GM18526 (cell line): ENCODE results near the gene GRP.

Experiments
- POLR2A ChIP-seq: IDR thresholded peaks from 3 replicates; pipeline ENCODE4 v1.6.1; 2011; ENCODE audit not compliant: insufficient read length; ENCODE audit errors: extremely low read depth

Gene GRP

DNA sequence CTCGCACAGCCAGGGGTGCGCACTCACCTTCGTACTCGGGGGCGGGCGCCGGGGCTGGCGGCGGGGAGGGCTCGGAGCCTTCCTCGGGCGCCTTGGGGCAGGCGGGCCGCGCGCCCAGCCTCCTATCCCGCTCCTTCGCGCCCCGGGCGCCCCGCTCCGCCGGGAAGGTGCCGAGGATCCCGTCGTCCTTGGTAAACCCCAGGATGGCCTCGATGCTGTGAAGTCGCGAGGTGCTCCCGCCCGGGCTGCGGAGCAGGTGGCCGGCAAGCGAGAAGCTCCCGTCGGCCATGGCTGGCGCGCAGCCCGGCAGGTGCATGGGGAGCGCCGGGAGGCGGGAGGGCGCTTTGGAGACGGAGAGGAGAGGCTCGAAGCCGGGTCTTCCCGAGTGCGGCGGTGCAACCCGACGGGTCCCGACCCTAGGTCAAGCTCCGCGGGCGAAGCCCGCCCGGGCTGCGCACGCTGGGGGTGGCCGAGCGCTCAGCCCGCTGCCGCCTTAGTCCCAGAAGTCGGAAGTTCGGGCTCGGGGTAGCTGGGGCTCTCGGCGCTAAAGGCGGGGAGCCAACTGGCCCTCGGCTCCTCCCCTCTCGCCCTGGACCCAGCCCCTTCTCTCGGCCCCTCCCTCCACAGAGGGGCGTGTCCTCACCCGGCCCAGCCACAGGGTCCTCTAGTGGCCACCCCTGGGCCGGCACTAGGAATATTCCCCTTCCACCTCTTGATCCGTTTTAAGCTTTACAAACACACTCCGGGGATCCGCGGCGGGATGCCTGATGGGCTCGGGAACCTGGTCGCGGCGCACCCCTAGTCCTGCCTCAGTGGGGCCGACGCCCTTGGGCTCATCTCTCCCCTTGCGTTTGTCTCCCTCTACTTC is 53.2 kb downstream of the GRP start, which contains the start of gene RAX:
RAX (minus strand) TSS at position 564 of the 868 bp plus-strand sequence; CDS start at position 316, 248 bp downstream.
- TF ChIP-seq POLR2A: no peak

- no peak for TF ChIP-seq POLR2A
These were observed 54.0 kb downstream of the GRP start for GRCh38 chr18:59273759-59274532.

DNA sequence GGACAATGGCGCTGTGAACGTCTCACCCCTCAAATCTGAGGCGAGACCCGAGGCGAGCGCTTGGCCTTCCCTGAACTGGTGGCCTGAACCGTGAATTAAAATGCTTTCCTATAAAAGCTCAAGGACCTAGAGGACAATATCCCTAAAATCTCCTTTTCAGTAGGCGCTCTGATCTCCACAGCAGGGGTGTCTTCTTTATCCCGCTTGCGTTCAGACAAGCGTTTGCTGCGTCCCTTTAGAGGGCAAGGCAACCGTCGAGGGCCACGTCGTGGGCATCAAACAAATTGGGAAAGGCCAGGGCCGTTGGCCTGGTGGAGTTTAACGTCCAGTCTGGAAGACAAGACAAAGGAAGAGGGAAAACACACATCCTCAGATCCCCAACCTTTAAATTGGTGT is 54.6 kb downstream of the GRP start:
- no peak for TF ChIP-seq POLR2A

DNA sequence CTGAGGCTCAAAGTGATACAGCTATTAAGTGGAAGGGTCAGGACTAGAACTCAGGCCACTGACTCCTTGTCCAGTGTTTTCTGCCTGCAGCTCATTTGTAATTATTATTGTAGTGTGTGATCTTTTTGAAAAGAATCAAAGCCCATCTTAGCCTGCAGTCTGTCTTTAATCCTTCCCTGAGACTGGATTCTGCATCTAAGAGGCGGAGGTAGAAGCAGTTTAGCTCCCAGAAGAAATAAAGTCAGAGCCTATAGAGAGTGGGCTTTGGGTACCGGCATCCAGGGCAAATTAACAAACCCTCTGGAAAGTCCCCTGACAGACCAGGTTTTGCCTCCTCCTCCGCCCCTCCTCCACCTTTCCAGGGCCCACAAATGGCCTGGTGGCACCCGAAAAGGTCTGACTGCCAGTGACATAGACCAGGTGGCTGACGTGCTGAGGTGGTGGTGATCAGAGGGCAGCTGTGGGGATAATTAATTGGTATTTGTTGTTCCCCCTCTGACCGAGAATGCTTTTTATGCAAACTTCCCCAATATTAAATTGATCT is 55.5 kb downstream of the GRP start:
- no peak for TF ChIP-seq POLR2A

DNA sequence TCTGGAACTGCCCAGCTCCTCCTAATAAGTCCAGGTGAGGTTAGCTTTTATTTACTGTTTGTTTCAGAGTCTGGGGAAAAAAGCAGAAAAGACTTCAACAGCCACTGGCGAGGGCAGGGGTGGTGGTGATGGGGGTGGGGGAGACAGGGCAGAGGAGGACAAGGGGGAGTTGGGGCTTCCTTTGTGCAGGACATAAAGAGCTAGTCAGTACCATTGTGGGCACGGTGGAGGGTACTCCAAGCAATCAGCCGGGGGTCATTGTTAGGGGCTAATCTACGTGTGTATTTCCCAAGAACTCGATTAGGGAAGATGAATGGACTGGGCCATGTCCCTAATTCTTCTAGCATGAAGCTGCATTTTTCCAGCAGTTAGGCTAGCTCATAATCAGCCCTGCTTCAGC is 56.1 kb downstream of the GRP start:
- TF ChIP-seq POLR2A: no peak

GRCh38 chr18:59278793-59279192 is 58.8 kb downstream of the GRP start:
- no peak for TF ChIP-seq POLR2A

DNA sequence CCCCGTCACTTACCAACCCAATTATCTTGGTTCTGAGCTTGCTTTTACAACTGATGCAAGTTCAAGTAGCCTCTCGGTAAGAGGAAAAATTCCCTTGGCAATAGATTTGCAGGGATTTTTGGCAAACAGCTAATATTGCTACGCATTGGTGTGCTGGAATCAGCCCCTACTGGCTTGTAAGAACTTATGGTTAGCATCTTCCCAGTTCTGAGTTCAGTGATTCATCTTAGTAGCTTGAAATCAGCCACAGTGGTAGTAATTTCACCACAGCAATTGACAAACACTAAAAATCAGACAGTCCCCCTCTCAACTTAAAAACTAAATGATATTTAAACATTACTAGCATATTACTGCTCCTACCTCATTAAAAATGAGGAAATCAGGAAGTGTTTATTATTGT is 59.2 kb downstream of the GRP start:
- TF ChIP-seq POLR2A: no peak

- TF ChIP-seq POLR2A: no peak
These were observed 59.8 kb downstream of the GRP start for GRCh38 chr18:59279722-59280121.
